ENCODE measurements around the gene SHROOM3. TPM values are rescaled to one million over a fixed set of nuclear protein-coding genes. Genes with fewer than 3 reads are reported as not detected.

SHROOM3 gene
- total RNA-seq, 2 experiments from 2014 or later: 0.04 TPM; not detected in 1

DNA sequence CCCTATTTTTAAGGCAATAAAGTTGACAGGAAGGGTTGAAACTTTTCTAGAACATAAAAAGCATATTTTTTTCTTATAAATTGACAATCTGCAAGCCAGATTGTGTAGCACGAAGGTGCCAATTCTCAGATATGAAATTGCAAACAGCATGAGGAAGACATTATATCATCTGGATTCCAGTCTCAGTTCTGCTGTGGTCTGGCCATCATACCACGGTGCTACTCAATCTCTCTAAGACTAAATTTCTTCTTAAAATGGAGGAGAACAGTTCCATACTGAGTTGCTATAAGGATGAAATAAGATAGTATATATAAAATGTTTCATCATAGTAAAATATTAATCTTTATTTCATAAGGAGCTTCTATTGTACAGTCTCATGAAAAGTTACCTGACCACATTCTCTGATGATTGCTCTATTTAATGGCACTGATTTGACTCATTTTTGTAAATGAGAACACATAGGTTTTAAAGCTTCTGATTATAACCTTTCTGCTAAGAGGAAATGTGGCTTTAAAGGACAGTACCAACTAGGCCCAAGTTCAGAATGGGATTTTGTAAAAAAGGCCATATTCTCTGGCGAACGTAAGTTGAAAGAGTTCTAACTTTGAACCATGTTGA is 127.9 kb downstream of the SHROOM3 start:
- intact Hi-C loops (cut with DNase I, micrococcal nuclease): no loop called here
- no peak for ATAC-seq
- H3K27me3 Mint-ChIP-seq: no peaks in the 10 kb centered on the region
- DNase-seq: no peak
- no peaks in the 10 kb centered on the region for H3K36me3 Mint-ChIP-seq (ENCODE audit: low read depth)
- POLR2A ChIA-PET: no interaction called here
- H3K27ac Mint-ChIP-seq: no peak overlapping the region
- no peak overlapping the region for H3K4me3 Mint-ChIP-seq
- H3K4me1 Mint-ChIP-seq: peaks cover 11% of the 10 kb centered on the region
- CTCF ChIA-PET: no interaction called here
- no peaks in the 10 kb centered on the region for H3K9me3 Mint-ChIP-seq (ENCODE audit: low read depth)

DNA sequence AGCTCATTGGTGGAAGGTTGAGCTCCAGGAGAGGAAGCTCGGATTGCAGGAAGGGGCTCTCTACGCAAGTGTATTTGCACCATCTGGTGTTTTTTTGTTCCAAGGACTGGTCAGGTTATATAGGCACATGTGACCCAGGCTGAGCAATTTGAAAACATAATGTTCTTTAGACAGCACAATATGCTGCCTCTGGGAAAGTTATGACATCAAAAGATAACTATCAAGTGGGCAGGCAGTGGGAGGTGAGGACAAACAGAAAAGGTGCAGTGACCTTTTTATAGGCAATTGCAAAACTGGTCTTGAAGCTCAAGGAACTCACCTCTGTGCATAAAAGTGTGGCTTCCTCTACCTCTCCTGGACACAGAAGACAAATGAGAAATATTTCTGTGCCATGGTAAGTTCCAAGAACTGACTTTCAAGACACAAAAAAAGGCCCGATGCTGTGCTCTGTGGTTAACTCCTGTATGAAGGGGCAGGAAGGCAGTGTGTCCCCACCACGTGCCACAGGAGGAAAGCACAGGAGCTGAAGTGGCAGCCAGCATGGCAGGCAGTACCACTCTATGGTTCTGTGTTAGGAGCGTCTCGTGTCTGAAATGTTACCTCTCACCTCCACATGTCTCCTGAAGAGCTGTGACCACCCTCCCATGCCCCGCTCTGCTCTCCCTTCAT is 128.6 kb downstream of the SHROOM3 start:
- CTCF ChIA-PET: no interaction called here
- no peak overlapping the region for H3K27ac Mint-ChIP-seq
- POLR2A ChIA-PET: no interaction called here
- ATAC-seq (no peak), DNase-seq (no peak)
- H3K9me3 Mint-ChIP-seq (ENCODE audit: low read depth): no peaks in the 10 kb centered on the region
- H3K36me3 Mint-ChIP-seq (ENCODE audit: low read depth): no peaks in the 10 kb centered on the region
- H3K27me3 Mint-ChIP-seq: no peaks in the 10 kb centered on the region
- H3K4me3 Mint-ChIP-seq: no peak overlapping the region
- intact Hi-C loops (cut with DNase I, micrococcal nuclease): no loop called here
- peaks cover 11% of the 10 kb centered on the region for H3K4me1 Mint-ChIP-seq

DNA sequence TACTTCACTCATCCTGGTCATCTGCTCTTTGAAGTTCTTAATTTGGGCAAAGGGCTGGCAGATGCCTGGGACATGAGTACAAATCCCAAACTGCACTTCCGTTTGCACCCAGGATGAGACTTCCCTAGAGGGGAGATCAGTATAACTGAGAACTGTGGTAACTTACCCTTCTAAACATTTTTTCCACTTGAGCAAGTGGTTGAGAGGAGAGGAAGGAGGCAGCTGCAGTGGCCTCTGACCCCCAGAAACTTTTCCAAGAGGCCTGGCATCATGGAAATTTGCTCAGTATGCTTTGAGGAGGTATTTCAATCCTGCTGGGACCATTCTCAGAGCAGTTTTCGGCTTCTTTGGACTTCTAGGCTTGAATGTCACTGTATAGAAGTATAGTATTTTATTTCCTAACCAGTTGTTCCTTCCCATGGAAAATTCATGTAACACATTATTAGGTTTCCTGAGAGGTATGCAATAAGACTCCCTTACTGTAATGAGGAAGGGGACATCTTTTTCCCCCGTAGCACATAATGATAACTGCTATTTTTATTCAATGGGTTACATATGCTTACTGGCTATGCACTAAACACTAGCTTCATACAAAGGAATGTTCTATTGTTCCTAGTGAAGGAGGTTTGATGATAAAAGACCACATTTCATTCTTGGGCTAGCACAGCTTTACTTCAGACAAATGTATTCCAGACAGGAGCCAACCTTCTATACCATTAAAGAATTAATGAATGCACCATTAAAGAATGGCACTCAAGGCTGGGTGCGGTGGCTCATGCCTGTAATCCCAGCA is 129.3 kb downstream of the SHROOM3 start:
- CTCF ChIA-PET: interaction anchor here (0.6 to 0.7 kb wide), 2 partner anchors 9 to 36 kb away, joined by 3 read pairs; no protein-coding TSS in a partner anchor
- no peak for DNase-seq
- no peaks in the 10 kb centered on the region for H3K9me3 Mint-ChIP-seq (ENCODE audit: low read depth)
- H3K27me3 Mint-ChIP-seq: no peaks in the 10 kb centered on the region
- H3K4me1 Mint-ChIP-seq: peaks cover 11% of the 10 kb centered on the region
- no peak for ATAC-seq
- no peak overlapping the region for H3K27ac Mint-ChIP-seq
- H3K36me3 Mint-ChIP-seq (ENCODE audit: low read depth): no peaks in the 10 kb centered on the region
- no peak overlapping the region for H3K4me3 Mint-ChIP-seq
- POLR2A ChIA-PET: no interaction called here
- intact Hi-C loops (cut with DNase I, micrococcal nuclease): no loop called here

GRCh38 chr4:76568262-76568661 is 133.2 kb downstream of the SHROOM3 start:
- H3K4me3 Mint-ChIP-seq: no peak overlapping the region
- ATAC-seq (no peak), DNase-seq (no peak)
- peaks cover 2% of the 10 kb centered on the region for H3K27me3 Mint-ChIP-seq
- H3K4me1 Mint-ChIP-seq: peaks cover 8% of the 10 kb centered on the region
- CTCF ChIA-PET: no interaction called here
- H3K9me3 Mint-ChIP-seq (ENCODE audit: low read depth): no peaks in the 10 kb centered on the region
- intact Hi-C loops (cut with DNase I, micrococcal nuclease): no loop called here
- H3K27ac Mint-ChIP-seq: no peak overlapping the region
- POLR2A ChIA-PET: no interaction called here
- H3K36me3 Mint-ChIP-seq (ENCODE audit: low read depth): no peaks in the 10 kb centered on the region

DNA sequence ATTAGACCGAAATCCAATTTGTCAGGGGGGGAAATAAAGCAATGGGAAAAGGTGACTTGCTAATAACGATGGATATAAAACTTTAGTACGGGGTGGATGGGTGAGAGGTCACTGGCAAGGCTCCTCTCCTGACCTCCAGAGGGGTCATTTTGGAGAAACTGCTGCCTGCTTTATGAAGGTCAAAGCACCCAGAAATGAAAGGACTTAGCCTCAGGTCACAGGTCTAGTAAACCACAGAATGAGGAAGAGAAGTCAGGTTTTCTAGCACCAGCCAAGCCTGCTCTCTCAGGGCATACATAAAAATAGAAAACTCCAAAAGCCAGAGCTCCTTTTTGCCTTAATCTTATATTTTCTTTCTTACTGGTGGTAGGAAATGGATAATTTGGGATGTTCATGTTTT is 134.2 kb downstream of the SHROOM3 start:
- ChIA-PET POLR2A (no interaction called here), CTCF (no interaction called here)
- H3K36me3 Mint-ChIP-seq (ENCODE audit: low read depth): no peaks in the 10 kb centered on the region
- H3K27ac Mint-ChIP-seq: no peak overlapping the region
- H3K27me3 Mint-ChIP-seq: peaks cover 5% of the 10 kb centered on the region
- DNase-seq: no peak
- H3K4me1 Mint-ChIP-seq: no peaks in the 10 kb centered on the region
- H3K4me3 Mint-ChIP-seq: no peak overlapping the region
- H3K9me3 Mint-ChIP-seq (ENCODE audit: low read depth): no peaks in the 10 kb centered on the region
- intact Hi-C loops (cut with DNase I, micrococcal nuclease): no loop called here
- ATAC-seq: no peak

- POLR2A ChIA-PET: no interaction called here
- ATAC-seq: no peak
- no peaks in the 10 kb centered on the region for H3K36me3 Mint-ChIP-seq (ENCODE audit: low read depth)
- intact Hi-C loops (cut with DNase I, micrococcal nuclease): no loop called here
- CTCF ChIA-PET: no interaction called here
- no peaks in the 10 kb centered on the region for H3K4me1 Mint-ChIP-seq
- no peak for DNase-seq
- H3K27ac Mint-ChIP-seq: no peak overlapping the region
- no peaks in the 10 kb centered on the region for H3K9me3 Mint-ChIP-seq (ENCODE audit: low read depth)
- H3K4me3 Mint-ChIP-seq: no peak overlapping the region
- peaks cover 5% of the 10 kb centered on the region for H3K27me3 Mint-ChIP-seq
Observed at GRCh38 chr4:76569706-76570105, 134.7 kb downstream of the SHROOM3 start.

- Mint-ChIP-seq H3K9me3 (ENCODE audit: low read depth) (no peaks in the 10 kb centered on the region), H3K4me1 (no peaks in the 10 kb centered on the region), H3K27ac (no peak overlapping the region), H3K4me3 (no peak overlapping the region), H3K36me3 (ENCODE audit: low read depth) (no peaks in the 10 kb centered on the region), H3K27me3 (peaks cover 5% of the 10 kb centered on the region)
- DNase-seq (no peak), ATAC-seq (no peak)
- ChIA-PET CTCF (no interaction called here), POLR2A (no interaction called here)
- intact Hi-C loops (cut with DNase I, micrococcal nuclease): no loop called here
Observed at GRCh38 chr4:76570141-76570973, 135.3 kb downstream of the SHROOM3 start.

- CTCF ChIA-PET: no interaction called here
Observed at GRCh38 chr4:76571274-76571673, 136.2 kb downstream of the SHROOM3 start.

GRCh38 chr4:76572224-76572623 is 137.2 kb downstream of the SHROOM3 start:
- intact Hi-C loops (cut with DNase I, micrococcal nuclease): no loop called here
- Mint-ChIP-seq H3K4me1 (no peaks in the 10 kb centered on the region), H3K9me3 (ENCODE audit: low read depth) (no peaks in the 10 kb centered on the region), H3K27me3 (peaks cover 7% of the 10 kb centered on the region), H3K27ac (no peak overlapping the region), H3K4me3 (no peak overlapping the region), H3K36me3 (ENCODE audit: low read depth) (no peaks in the 10 kb centered on the region)
- no peak for ATAC-seq
- CTCF ChIA-PET: no interaction called here
- DNase-seq: no peak
- POLR2A ChIA-PET: no interaction called here

More at GRCh38 chr4:76571274-76571673, 136.2 kb downstream of the SHROOM3 start:
- peaks cover 6% of the 10 kb centered on the region for H3K27me3 Mint-ChIP-seq
- POLR2A ChIA-PET: no interaction called here
- no peak for DNase-seq
- H3K4me3 Mint-ChIP-seq: no peak overlapping the region
- intact Hi-C loops (cut with DNase I, micrococcal nuclease): no loop called here
- H3K9me3 Mint-ChIP-seq (ENCODE audit: low read depth): no peaks in the 10 kb centered on the region
- no peaks in the 10 kb centered on the region for H3K36me3 Mint-ChIP-seq (ENCODE audit: low read depth)
- H3K4me1 Mint-ChIP-seq: no peaks in the 10 kb centered on the region
- no peak overlapping the region for H3K27ac Mint-ChIP-seq
- no peak for ATAC-seq

DNA sequence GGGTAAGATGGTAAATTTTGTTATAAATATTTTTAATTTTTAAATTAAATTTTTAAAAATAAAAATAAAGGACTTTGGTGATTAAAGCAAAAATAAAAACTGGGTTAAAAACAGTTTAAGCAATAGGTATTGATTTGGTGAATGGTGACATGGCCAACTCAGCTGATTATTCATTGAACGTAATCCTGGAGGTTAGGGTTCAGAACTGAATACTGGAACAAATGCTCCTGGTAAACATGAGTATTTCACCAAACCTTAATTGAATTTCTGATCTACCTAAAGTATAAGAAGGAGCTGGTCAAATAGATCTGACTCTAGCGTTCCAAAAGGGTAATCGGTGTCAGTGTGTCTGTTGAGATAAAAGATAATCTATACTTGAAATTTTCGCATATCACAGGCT is 141.8 kb downstream of the SHROOM3 start:
- Mint-ChIP-seq H3K27me3 (peaks cover 16% of the 10 kb centered on the region), H3K27ac (no peak overlapping the region), H3K9me3 (ENCODE audit: low read depth) (no peaks in the 10 kb centered on the region), H3K36me3 (ENCODE audit: low read depth) (no peaks in the 10 kb centered on the region), H3K4me1 (no peaks in the 10 kb centered on the region), H3K4me3 (no peak overlapping the region)
- DNase-seq: no peak
- ChIA-PET POLR2A (no interaction called here), CTCF (no interaction called here)
- intact Hi-C loops (cut with DNase I, micrococcal nuclease): no loop called here
- no peak for ATAC-seq

DNA sequence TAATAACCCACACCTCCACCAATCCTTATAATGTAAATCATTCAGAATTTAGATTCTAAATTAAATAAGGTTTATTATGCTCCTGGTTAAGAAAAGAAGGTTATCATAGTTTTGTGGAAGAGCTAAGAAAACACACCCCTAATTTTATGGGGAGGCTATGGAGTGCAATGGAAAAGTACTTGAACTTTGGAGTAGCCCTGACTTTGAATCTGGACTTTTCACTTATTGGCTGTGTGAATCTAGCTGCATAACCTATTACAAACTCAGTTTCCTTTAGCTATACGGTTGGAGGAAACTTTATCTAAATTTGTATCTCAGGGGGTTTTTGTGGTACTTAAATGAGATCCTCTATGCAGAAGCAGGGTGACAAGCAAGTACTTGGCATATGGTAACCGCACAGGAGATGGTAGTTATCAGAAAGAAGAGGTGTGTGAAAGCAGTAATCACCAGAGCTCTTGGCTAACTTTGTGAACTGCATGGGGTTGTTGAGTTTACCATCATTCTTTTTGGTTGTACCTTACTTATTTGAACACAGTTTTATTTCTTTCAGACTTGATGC is 143.1 kb downstream of the SHROOM3 start:
- Mint-ChIP-seq H3K27me3 (peaks cover 18% of the 10 kb centered on the region), H3K36me3 (ENCODE audit: low read depth) (no peaks in the 10 kb centered on the region), H3K4me1 (no peaks in the 10 kb centered on the region), H3K27ac (no peak overlapping the region), H3K4me3 (no peak overlapping the region), H3K9me3 (ENCODE audit: low read depth) (no peaks in the 10 kb centered on the region)
- intact Hi-C loops (cut with DNase I, micrococcal nuclease): no loop called here
- ChIA-PET CTCF (no interaction called here), POLR2A (no interaction called here)
- DNase-seq: no peak
- no peak for ATAC-seq
